Left renal cortex interstitium (tissue), 4 donors: ENCODE data around the gene CD302. TPM values are rescaled to one million over a fixed set of nuclear protein-coding genes. Genes with fewer than 3 reads are reported as not detected.

Source experiments
- polyA plus RNA-seq, 4 donors: library from polyadenylated mRNA; unstranded; fragments of 120-200 nt; gene quantifications; one replicate each; pipeline ENCODE4 v1.2.1, GENCODE V29; 2013; ENCODE audit not compliant: insufficient read length in 4 of 4

Gene CD302
- polyA plus RNA-seq, 4 donors: 10.3 to 16.1 (median 13.6) TPM

Other genes with a start within 250 kb of the CD302 start
- 10 to 100 TPM; 56.8 to 87.7 (median 84.1) TPM for gene BAZ2B, start 181.7 kb downstream of the CD302 start, polyA plus RNA-seq
- gene MARCHF7, start 85.7 kb downstream of the CD302 start, polyA plus RNA-seq: 100 to 1,000 TPM; 132 to 186 (median 157) TPM
- gene LY75, start 106.5 kb upstream of the CD302 start, polyA plus RNA-seq: 1 to 10 TPM; 2.4 to 5.3 (median 5.1) TPM